WTC11 (cell line): ENCODE measurements around the gene UBXN2A. TPM values are rescaled to one million over a fixed set of nuclear protein-coding genes. Genes with fewer than 3 reads are reported as not detected.

Source experiments
- ATAC-seq: fragments of 200-7000 bp; cut with Tn5 transposase; 2 replicates; pipeline ENCODE4 v1.10.0; 2021; ENCODE audit warnings: mild to moderate bottlenecking, moderate library complexity
- CTCF ChIA-PET: fragments of 300-600 bp; sonication (Branson Sonifier 250); formaldehyde crosslinking; loops from one replicate; lab custom pipeline; 2021; ENCODE audit warnings: antibody characterized with exemption; lab: Charles Lee
- POLR2A ChIA-PET: fragments of 350-600 bp; sonication (Branson Sonifier 250); formaldehyde crosslinking; loops from one replicate; lab custom pipeline; 2021; ENCODE audit warnings: antibody characterized with exemption; lab: Charles Lee
- DNase-seq: peaks from one replicate; pipeline ENCODE4 v3.0.0; 2021; ENCODE audit warnings: low spot score
- H3K27ac Mint-ChIP-seq: 2 replicates; pipeline ENCODE4 v1.8.0; 2021; ENCODE audit warnings: mixed read lengths
- H3K27me3 Mint-ChIP-seq: 2 replicates; pipeline ENCODE4 v1.8.0; 2021; ENCODE audit warnings: low read depth, mild to moderate bottlenecking, moderate library complexity, mixed read lengths
- H3K36me3 Mint-ChIP-seq: 2 replicates; pipeline ENCODE4 v1.8.0; 2021; ENCODE audit warnings: mixed read lengths
- H3K4me1 Mint-ChIP-seq: 2 replicates; pipeline ENCODE4 v1.8.0; 2022; ENCODE audit warnings: mixed read lengths
- H3K4me3 Mint-ChIP-seq: 2 replicates; pipeline ENCODE4 v1.8.0; 2021; ENCODE audit warnings: mild to moderate bottlenecking, moderate library complexity, mixed read lengths
- H3K9me3 Mint-ChIP-seq: 2 replicates; pipeline ENCODE4 v1.8.0; 2021; ENCODE audit warnings: mixed read lengths
- AFF4 ChIP-seq: sonication (generic); formaldehyde crosslinking; IDR thresholded peaks from 2 replicates; pipeline ENCODE4 v1.8.1; 2023; ENCODE audit warnings: mild to moderate bottlenecking, missing genetic modification reagents, borderline replicate concordance
- CDX4 ChIP-seq: fragments of 250-450 bp; sonication (Bioruptor Pico); IDR thresholded peaks from 2 replicates; pipeline ENCODE4 v1.9.0; 2021; ENCODE audit warnings: moderate library complexity, mild to moderate bottlenecking, inconsistent platforms, borderline replicate concordance
- E2F4 ChIP-seq: sonication (generic); formaldehyde crosslinking; IDR thresholded peaks from 2 replicates; pipeline ENCODE4 v1.8.1; 2022; ENCODE audit warnings: low read depth, mild to moderate bottlenecking, moderate library complexity, missing genetic modification reagents, borderline replicate concordance
- E2F5 ChIP-seq: sonication (generic); formaldehyde crosslinking; IDR thresholded peaks from 2 replicates; pipeline ENCODE4 v1.8.1; 2022; ENCODE audit warnings: mild to moderate bottlenecking, moderate library complexity, missing genetic modification reagents
- EMX1 ChIP-seq: fragments of 250-450 bp; sonication (Bioruptor Pico); IDR thresholded peaks from 2 replicates; pipeline ENCODE4 v1.8.0; 2021; ENCODE audit warnings: mild to moderate bottlenecking
- ESRRA ChIP-seq: sonication (generic); formaldehyde crosslinking; IDR thresholded peaks from 2 replicates; pipeline ENCODE4 v1.8.1; 2022; ENCODE audit warnings: mild to moderate bottlenecking, missing genetic modification reagents, borderline replicate concordance
- JUN ChIP-seq: sonication (generic); formaldehyde crosslinking; IDR thresholded peaks from 2 replicates; pipeline ENCODE4 v1.8.0; 2023; ENCODE audit warnings: mild to moderate bottlenecking, missing genetic modification reagents
- MLX ChIP-seq: sonication (generic); formaldehyde crosslinking; IDR thresholded peaks from 2 replicates; pipeline ENCODE4 v1.8.1; 2023; ENCODE audit warnings: mild to moderate bottlenecking, missing genetic modification reagents, moderate library complexity
- NFATC4 ChIP-seq: fragments of 250-450 bp; sonication (Bioruptor Pico); IDR thresholded peaks from 2 replicates; pipeline ENCODE4 v1.9.0; 2021; ENCODE audit warnings: mild to moderate bottlenecking
- PRRX2 ChIP-seq: fragments of 250-450 bp; sonication (Bioruptor Pico); IDR thresholded peaks from 2 replicates; pipeline ENCODE4 v1.8.0; 2021; ENCODE audit warnings: mild to moderate bottlenecking
- STAT6 ChIP-seq: sonication (generic); formaldehyde crosslinking; conservative IDR thresholded peaks from 2 replicates; pipeline ENCODE4 v1.8.1; 2023; ENCODE audit warnings: mild to moderate bottlenecking, low read depth, missing genetic modification reagents, moderate library complexity
- ZNF532 ChIP-seq: fragments of 250-450 bp; sonication (Bioruptor Pico); IDR thresholded peaks from 2 replicates; pipeline ENCODE4 v1.9.0; 2021; ENCODE audit warnings: mild to moderate bottlenecking, borderline replicate concordance
- ZNF671 ChIP-seq: fragments of 250-450 bp; sonication (Bioruptor Pico); IDR thresholded peaks from 2 replicates; pipeline ENCODE4 v1.8.0; 2021; ENCODE audit warnings: mild to moderate bottlenecking
- ZSCAN18 ChIP-seq: fragments of 250-450 bp; sonication (Bioruptor Pico); IDR thresholded peaks from 2 replicates; pipeline ENCODE4 v2.1.2; 2022; ENCODE audit warnings: mild to moderate bottlenecking, moderate library complexity
- total RNA-seq: library from RNA; stranded (reverse); gene quantifications from 3 replicates; pipeline ENCODE4 v1.2.3, GENCODE V29; 2021

Gene UBXN2A
- total RNA-seq, 1 experiment from 2014 or later: 16.8 TPM

GRCh38 chr2:24022975-24023575 is 82.8 kb downstream of the UBXN2A start:
- no peaks in the 10 kb centered on the region for H3K27me3 Mint-ChIP-seq
- POLR2A ChIA-PET: interaction anchor here (0.6 kb wide), 1 partner anchor 53 kb away, joined by 3 read pairs; no protein-coding TSS in a partner anchor
- peaks cover 56% of the 10 kb centered on the region for H3K4me1 Mint-ChIP-seq
- no peak for DNase-seq
- TF ChIP-seq NFATC4 (no peak), MLX (CRISPR knock-in tag) (no peak), STAT6 (CRISPR knock-in tag) (no peak), ZNF532 (no peak), AFF4 (CRISPR knock-in tag) (no peak), JUN (CRISPR knock-in tag) (no peak), EMX1 (CRISPR knock-in tag) (no peak), ZNF671 (CRISPR knock-in tag) (no peak), PRRX2 (CRISPR knock-in tag) (no peak), CDX4 (no peak), ESRRA (no peak), ZSCAN18 (CRISPR knock-in tag) (no peak), E2F5 (no peak), E2F4 (CRISPR knock-in tag) (no peak)
- TF ChIP-seq, all 79 proteins: peak for 0
- no peaks in the 10 kb centered on the region for H3K9me3 Mint-ChIP-seq
- no peak for ATAC-seq
- CTCF ChIA-PET: interaction anchor here (1.3 to 4.2 kb wide), 2 partner anchors 24 to 38 kb away, joined by 6 to 15 read pairs; partner anchors contain the start of gene WDCP
- no peak overlapping the region for H3K4me3 Mint-ChIP-seq
- peak overlapping the region; percentile 41; the same call in 1 of the 2 replicates for H3K27ac Mint-ChIP-seq
- peaks cover 16% of the 10 kb centered on the region for H3K36me3 Mint-ChIP-seq
